ENCODE results near the gene WFIKKN1. TPM values are rescaled to one million over a fixed set of nuclear protein-coding genes. Genes with fewer than 3 reads are reported as not detected.
A peak's percentile ranks its signal among the peaks of the same experiment; 100 is the strongest.

The WFIKKN1 gene
- total RNA-seq, 2 experiments from 2014 or later = 0.74 to 1.1 TPM

DNA sequence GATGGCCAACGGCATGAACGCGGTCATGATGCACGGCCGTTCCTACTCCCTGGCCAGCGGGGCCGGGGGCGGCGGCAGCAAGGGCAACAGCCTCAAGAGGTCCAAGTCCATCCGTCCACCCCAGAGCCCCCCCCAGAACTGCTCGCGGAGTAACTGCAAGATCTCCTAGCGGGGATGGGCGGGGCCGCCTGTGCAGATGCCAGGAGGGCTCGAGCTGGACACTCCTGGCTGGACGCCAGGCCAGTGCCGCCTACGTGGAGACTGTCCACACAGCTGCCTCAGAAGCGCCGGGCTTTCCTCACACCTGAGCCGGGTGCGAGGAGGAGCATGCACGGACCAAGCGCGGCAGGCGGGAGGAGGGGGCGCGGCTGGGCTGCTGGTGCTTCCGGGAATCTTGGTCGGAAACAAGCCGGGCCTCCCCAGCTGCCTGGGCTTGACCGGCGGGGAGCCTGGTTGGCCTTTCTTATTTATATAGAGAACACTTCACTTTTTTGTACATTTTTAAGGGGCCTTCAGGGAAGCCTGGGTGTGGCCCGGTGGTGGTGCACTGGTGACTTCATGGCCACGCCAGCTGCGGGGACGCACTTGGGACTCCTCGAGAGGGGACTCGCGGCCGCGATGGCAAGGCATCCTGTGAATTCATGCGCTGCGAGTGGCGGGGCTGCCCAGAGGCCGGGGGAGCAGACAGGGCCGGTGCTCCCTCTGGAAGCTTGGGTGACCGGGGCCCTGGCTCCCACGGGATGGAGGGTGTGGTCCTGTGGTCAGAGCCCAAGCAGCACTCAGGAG, 3.1 kb upstream of the WFIKKN1 start:
- Mint-ChIP-seq H3K27me3 (no peaks in the 10 kb centered on the region), H3K36me3 (ENCODE audit: low read depth) (peaks cover 2% of the 10 kb centered on the region), H3K4me3 (no peak overlapping the region), H3K27ac (no peak overlapping the region), H3K9me3 (ENCODE audit: low read depth) (no peaks in the 10 kb centered on the region), H3K4me1 (no peaks in the 10 kb centered on the region)
- POLR2A ChIA-PET = no interaction called here
- intact Hi-C loops (cut with DNase I, micrococcal nuclease) = no loop called here
- CTCF ChIA-PET = interaction anchor here (0.5 kb wide), 1 partner anchor 47 kb away, joined by 3 read pairs; no protein-coding TSS in a partner anchor
- ATAC-seq (no peak), DNase-seq (no peak)

- intact Hi-C loops (cut with DNase I, micrococcal nuclease) = no loop called here
- peaks cover 2% of the 10 kb centered on the region for H3K36me3 Mint-ChIP-seq (ENCODE audit: low read depth)
- H3K9me3 Mint-ChIP-seq (ENCODE audit: low read depth) = no peaks in the 10 kb centered on the region
- no peak for DNase-seq
- no peaks in the 10 kb centered on the region for H3K4me1 Mint-ChIP-seq
- ChIA-PET POLR2A (no interaction called here), CTCF (no interaction called here)
- H3K27ac Mint-ChIP-seq = no peak overlapping the region
- H3K27me3 Mint-ChIP-seq = no peaks in the 10 kb centered on the region
- no peak for ATAC-seq
- no peak overlapping the region for H3K4me3 Mint-ChIP-seq
These were observed 2.3 kb upstream of the WFIKKN1 start for GRCh38 chr16:628321-629061.

GRCh38 chr16:629185-629832, 1.5 kb upstream of the WFIKKN1 start:
- peaks cover 5% of the 10 kb centered on the region for H3K36me3 Mint-ChIP-seq (ENCODE audit: low read depth)
- H3K27me3 Mint-ChIP-seq = no peaks in the 10 kb centered on the region
- H3K9me3 Mint-ChIP-seq (ENCODE audit: low read depth) = no peaks in the 10 kb centered on the region
- intact Hi-C loops (cut with DNase I, micrococcal nuclease) = no loop called here
- DNase-seq (no peak), ATAC-seq (no peak)
- H3K4me1 Mint-ChIP-seq = peaks cover 1% of the 10 kb centered on the region
- no peak overlapping the region for H3K27ac Mint-ChIP-seq
- ChIA-PET POLR2A (no interaction called here), CTCF (no interaction called here)
- H3K4me3 Mint-ChIP-seq = no peak overlapping the region

- H3K9me3 Mint-ChIP-seq (ENCODE audit: low read depth) = no peaks in the 10 kb centered on the region
- POLR2A ChIA-PET = no interaction called here
- no peaks in the 10 kb centered on the region for H3K27me3 Mint-ChIP-seq
- H3K36me3 Mint-ChIP-seq (ENCODE audit: low read depth) = peaks cover 5% of the 10 kb centered on the region
- no peak overlapping the region for H3K4me3 Mint-ChIP-seq
- CTCF ChIA-PET = no interaction called here
- H3K4me1 Mint-ChIP-seq = peaks cover 4% of the 10 kb centered on the region
- ATAC-seq (no peak), DNase-seq (no peak)
- no peak overlapping the region for H3K27ac Mint-ChIP-seq
- intact Hi-C loops (cut with DNase I, micrococcal nuclease) = no loop called here
These were observed 944 bp upstream of the WFIKKN1 start for GRCh38 chr16:629833-630248.

- DNase-seq (no peak), ATAC-seq (no peak)
- H3K4me3 Mint-ChIP-seq = no peak overlapping the region
- no peaks in the 10 kb centered on the region for H3K27me3 Mint-ChIP-seq
- intact Hi-C loops (cut with DNase I, micrococcal nuclease) = no loop called here
- no peak overlapping the region for H3K27ac Mint-ChIP-seq
- H3K9me3 Mint-ChIP-seq (ENCODE audit: low read depth) = no peaks in the 10 kb centered on the region
- CTCF ChIA-PET = no interaction called here
- H3K36me3 Mint-ChIP-seq (ENCODE audit: low read depth) = peaks cover 7% of the 10 kb centered on the region
- H3K4me1 Mint-ChIP-seq = peaks cover 7% of the 10 kb centered on the region
- POLR2A ChIA-PET = no interaction called here
These were observed 453 bp upstream of the WFIKKN1 start for GRCh38 chr16:630249-630814.

GRCh38 chr16:631808-632358, 1.1 kb downstream of the WFIKKN1 start:
- ChIA-PET POLR2A (no interaction called here), CTCF (no interaction called here)
- Mint-ChIP-seq H3K9me3 (ENCODE audit: low read depth) (no peaks in the 10 kb centered on the region), H3K27me3 (no peaks in the 10 kb centered on the region), H3K27ac (no peak overlapping the region), H3K4me1 (peaks cover 11% of the 10 kb centered on the region), H3K4me3 (no peak overlapping the region), H3K36me3 (ENCODE audit: low read depth) (peaks cover 9% of the 10 kb centered on the region)
- DNase-seq (no peak), ATAC-seq (no peak)
- intact Hi-C loops (cut with DNase I, micrococcal nuclease) = no loop called here

DNA sequence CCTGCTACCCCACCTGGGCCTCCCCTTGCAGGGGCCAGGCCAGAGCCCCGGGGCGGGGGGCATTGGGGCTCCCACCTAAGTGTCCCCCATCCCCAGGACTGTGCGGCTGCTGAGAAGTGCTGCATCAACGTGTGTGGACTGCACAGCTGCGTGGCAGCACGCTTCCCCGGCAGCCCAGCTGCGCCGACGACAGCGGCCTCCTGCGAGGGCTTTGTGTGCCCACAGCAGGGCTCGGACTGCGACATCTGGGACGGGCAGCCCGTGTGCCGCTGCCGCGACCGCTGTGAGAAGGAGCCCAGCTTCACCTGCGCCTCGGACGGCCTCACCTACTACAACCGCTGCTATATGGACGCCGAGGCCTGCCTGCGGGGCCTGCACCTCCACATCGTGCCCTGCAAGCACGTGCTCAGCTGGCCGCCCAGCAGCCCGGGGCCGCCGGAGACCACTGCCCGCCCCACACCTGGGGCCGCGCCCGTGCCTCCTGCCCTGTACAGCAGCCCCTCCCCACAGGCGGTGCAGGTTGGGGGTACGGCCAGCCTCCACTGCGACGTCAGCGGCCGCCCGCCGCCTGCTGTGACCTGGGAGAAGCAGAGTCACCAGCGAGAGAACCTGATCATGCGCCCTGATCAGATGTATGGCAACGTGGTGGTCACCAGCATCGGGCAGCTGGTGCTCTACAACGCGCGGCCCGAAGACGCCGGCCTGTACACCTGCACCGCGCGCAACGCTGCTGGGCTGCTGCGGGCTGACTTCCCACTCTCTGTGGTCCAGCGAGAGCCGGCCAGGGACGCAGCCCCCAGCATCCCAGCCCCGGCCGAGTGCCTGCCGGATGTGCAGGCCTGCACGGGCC, 1.9 kb downstream of the WFIKKN1 start:
- no peaks in the 10 kb centered on the region for H3K9me3 Mint-ChIP-seq (ENCODE audit: low read depth)

GRCh38 chr16:633336-634050, 2.7 kb downstream of the WFIKKN1 start:
- peaks cover 13% of the 10 kb centered on the region for H3K4me1 Mint-ChIP-seq
- DNase-seq (no peak), ATAC-seq (no peak)
- no peaks in the 10 kb centered on the region for H3K27me3 Mint-ChIP-seq
- POLR2A ChIA-PET = no interaction called here
- H3K4me3 Mint-ChIP-seq = no peak overlapping the region
- no peaks in the 10 kb centered on the region for H3K9me3 Mint-ChIP-seq (ENCODE audit: low read depth)
- CTCF ChIA-PET = interaction anchor here (0.6 kb wide), 1 partner anchor 1571 kb away, joined by 4 read pairs; no protein-coding TSS in a partner anchor
- H3K27ac Mint-ChIP-seq = no peak overlapping the region
- H3K36me3 Mint-ChIP-seq (ENCODE audit: low read depth) = peaks cover 9% of the 10 kb centered on the region
- intact Hi-C loops (cut with DNase I, micrococcal nuclease) = no loop called here

More for the DNA sequence above, 1.9 kb downstream of the WFIKKN1 start:
- Mint-ChIP-seq H3K4me3 (no peak overlapping the region), H3K27me3 (no peaks in the 10 kb centered on the region), H3K27ac (no peak overlapping the region), H3K36me3 (ENCODE audit: low read depth) (peaks cover 9% of the 10 kb centered on the region), H3K4me1 (peaks cover 12% of the 10 kb centered on the region)
- ChIA-PET POLR2A (no interaction called here), CTCF (no interaction called here)
- ATAC-seq = no peak
- no peak for DNase-seq
- intact Hi-C loops (cut with DNase I, micrococcal nuclease) = no loop called here

- Mint-ChIP-seq H3K36me3 (ENCODE audit: low read depth) (peaks cover 7% of the 10 kb centered on the region), H3K9me3 (ENCODE audit: low read depth) (no peaks in the 10 kb centered on the region), H3K27ac (no peak overlapping the region), H3K4me1 (peaks cover 13% of the 10 kb centered on the region), H3K4me3 (peak overlapping the region; percentile 48), H3K27me3 (no peaks in the 10 kb centered on the region)
- ChIA-PET POLR2A (no interaction called here), CTCF (interaction anchor here (0.6 kb wide), 1 partner anchor 1570 kb away, joined by 4 read pairs; no protein-coding TSS in a partner anchor)
- DNase-seq = no peak
- intact Hi-C loops (cut with DNase I, micrococcal nuclease) = no loop called here
- no peak for ATAC-seq
These were observed 3.4 kb downstream of the WFIKKN1 start for GRCh38 chr16:634051-634670.

DNA sequence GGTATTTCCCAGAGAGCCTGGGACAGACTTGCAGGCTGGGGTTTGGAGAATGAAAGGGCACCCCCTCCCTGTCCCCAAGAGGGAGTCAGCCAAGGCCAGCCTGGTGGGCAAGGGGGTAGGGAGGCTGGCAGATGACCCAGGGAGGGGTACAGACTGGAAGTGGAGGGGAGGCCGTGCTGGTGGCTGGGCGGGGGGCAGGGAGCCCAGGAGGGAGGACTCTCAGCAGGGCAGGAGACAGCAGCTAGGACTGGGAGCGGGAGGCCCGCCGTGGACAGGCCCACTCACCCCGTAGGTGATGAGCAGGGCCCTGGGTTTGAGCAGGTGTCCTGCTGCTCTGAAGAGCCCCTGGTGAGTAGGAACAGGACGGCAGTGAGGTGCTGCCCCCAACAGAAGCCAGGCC, 4.2 kb downstream of the WFIKKN1 start:
- H3K4me3 Mint-ChIP-seq = peak overlapping the region; percentile 87
- ATAC-seq = no peak
- H3K27me3 Mint-ChIP-seq = no peaks in the 10 kb centered on the region
- CTCF ChIA-PET = interaction anchor here (0.6 kb wide), 2 partner anchors 68 to 88 kb away, joined by 3 to 7 read pairs; no protein-coding TSS in a partner anchor
- H3K4me1 Mint-ChIP-seq = peaks cover 13% of the 10 kb centered on the region
- H3K36me3 Mint-ChIP-seq (ENCODE audit: low read depth) = peaks cover 7% of the 10 kb centered on the region
- H3K9me3 Mint-ChIP-seq (ENCODE audit: low read depth) = no peaks in the 10 kb centered on the region
- no peak for DNase-seq
- no peak overlapping the region for H3K27ac Mint-ChIP-seq
- POLR2A ChIA-PET = no interaction called here
- intact Hi-C loops (cut with DNase I, micrococcal nuclease) = loop anchor here (5.0 kb wide), 3 partner anchors 47 to 253 kb away; partner anchors contain the start of genes CAPN15 (in 1 of the 2), JMJD8 (in 1 of the 2), PGAP6 (in 1 of the 2) and STUB1 (in 1 of the 2)
